HepG2 (cell line): ENCODE measurements around the gene C18orf63. TPM values are rescaled to one million over a fixed set of nuclear protein-coding genes. Genes with fewer than 3 reads are reported as not detected.
A peak's percentile ranks its signal among the peaks of the same experiment; 100 is the strongest.

Experiments used
- BHLHE40 ChIP-seq: IDR thresholded peaks from 2 replicates; pipeline ENCODE4 v1.6.1; 2011; ENCODE audit warnings: low read length, improper control_type of control experiment
- CSRNP2 ChIP-seq: sonication (generic); formaldehyde crosslinking; conservative IDR thresholded peaks from 2 replicates; pipeline ENCODE4 v1.8.0; 2022; ENCODE audit warnings: low read depth, missing genetic modification reagents
- DR1 ChIP-seq: sonication (generic); formaldehyde crosslinking; IDR thresholded peaks from 2 replicates; pipeline ENCODE4 v1.8.0; 2021; ENCODE audit warnings: mild to moderate bottlenecking, missing genetic modification reagents, inconsistent platforms
- FOXJ3 ChIP-seq: sonication (generic); formaldehyde crosslinking; IDR thresholded peaks from 2 replicates; pipeline ENCODE4 v1.4.0; 2020; ENCODE audit warnings: missing genetic modification reagents, mild to moderate bottlenecking, borderline replicate concordance
- GABPB1 ChIP-seq: IDR thresholded peaks from 2 replicates; pipeline ENCODE4 v1.6.1; 2016; ENCODE audit warnings: mild to moderate bottlenecking, missing genetic modification reagents, moderate library complexity, missing compliant biosample characterization
- HNRNPUL1 ChIP-seq: fragments of 200-400 bp; formaldehyde crosslinking; IDR thresholded peaks from 2 replicates; pipeline ENCODE4 v1.6.1; 2017; ENCODE audit warnings: low read depth, mild to moderate bottlenecking, low read length, moderate library complexity
- HOXA5 ChIP-seq: sonication (generic); formaldehyde crosslinking; IDR thresholded peaks from 2 replicates; pipeline ENCODE4 v1.4.0; 2020; ENCODE audit warnings: missing genetic modification reagents
- HOXA9 ChIP-seq: sonication (generic); formaldehyde crosslinking; IDR thresholded peaks from 2 replicates; pipeline ENCODE4 v1.8.1; 2022; ENCODE audit warnings: missing genetic modification reagents, mild to moderate bottlenecking, moderate library complexity, borderline replicate concordance
- KDM1A ChIP-seq: IDR thresholded peaks from 2 replicates; pipeline ENCODE4 v1.6.1; 2016; ENCODE audit warnings: missing compliant biosample characterization
- SNAPC5 ChIP-seq: sonication (generic); formaldehyde crosslinking; IDR thresholded peaks from 2 replicates; pipeline ENCODE4 v1.8.1; 2023; ENCODE audit warnings: mild to moderate bottlenecking, missing genetic modification reagents, borderline replicate concordance
- SOX5 ChIP-seq: IDR thresholded peaks from 2 replicates; pipeline ENCODE4 v1.6.1; 2016; ENCODE audit warnings: borderline replicate concordance
- THAP7 ChIP-seq: sonication (generic); formaldehyde crosslinking; IDR thresholded peaks from 2 replicates; pipeline ENCODE4 v1.8.1; 2023; ENCODE audit warnings: mild to moderate bottlenecking, missing genetic modification reagents
- TRAFD1 ChIP-seq: sonication (generic); formaldehyde crosslinking; IDR thresholded peaks from 2 replicates; pipeline ENCODE4 v1.5.1; 2020; ENCODE audit warnings: missing genetic modification reagents, mild to moderate bottlenecking, borderline replicate concordance
- ZFP90 ChIP-seq: sonication (generic); formaldehyde crosslinking; IDR thresholded peaks from 2 replicates; pipeline ENCODE4 v1.8.0; 2022; ENCODE audit warnings: missing genetic modification reagents, mild to moderate bottlenecking, inconsistent platforms, borderline replicate concordance
- ZNF446 ChIP-seq: sonication (generic); formaldehyde crosslinking; IDR thresholded peaks from 2 replicates; pipeline ENCODE4 v1.5.0; 2020; ENCODE audit warnings: mild to moderate bottlenecking, missing genetic modification reagents
- ZNF451 ChIP-seq: sonication (generic); formaldehyde crosslinking; IDR thresholded peaks from 2 replicates; pipeline ENCODE4 v1.5.0; 2020; ENCODE audit warnings: mild to moderate bottlenecking, missing genetic modification reagents
- ZNF468 ChIP-seq: sonication (generic); formaldehyde crosslinking; IDR thresholded peaks from 2 replicates; pipeline ENCODE4 v1.8.0; 2022; ENCODE audit warnings: mild to moderate bottlenecking, moderate library complexity, missing genetic modification reagents
- ZNF556 ChIP-seq: sonication (generic); formaldehyde crosslinking; IDR thresholded peaks from 2 replicates; pipeline ENCODE4 v1.4.0; 2020; ENCODE audit warnings: mild to moderate bottlenecking, missing genetic modification reagents, borderline replicate concordance
- ZNF607 ChIP-seq: sonication (generic); formaldehyde crosslinking; IDR thresholded peaks from 2 replicates; pipeline ENCODE4 v1.5.1; 2020; ENCODE audit warnings: missing genetic modification reagents, mild to moderate bottlenecking, borderline replicate concordance
- ZNF7 ChIP-seq: IDR thresholded peaks from 2 replicates; pipeline ENCODE4 v1.6.1; 2016; ENCODE audit warnings: missing biosample characterization, missing genetic modification reagents
- ZNF747 ChIP-seq: sonication (generic); formaldehyde crosslinking; IDR thresholded peaks from 2 replicates; pipeline ENCODE4 v1.8.1; 2023; ENCODE audit warnings: missing genetic modification reagents, mild to moderate bottlenecking, borderline replicate concordance
- polyA plus RNA-seq, 8 experiments: library from polyadenylated mRNA; depleted of rRNA in 3 of 8; stranded (reverse) in 7 of 8; unstranded in 1 of 8; fragments of >200 nt; fragmentation: Illumina TruSeq in 4 of 8; extraction: Trizol in 4 of 8; gene quantifications; 2 replicates each; pipeline versions ENCODE4 v1.2.1 to v1.2.3, GENCODE V29; 2011 to 2016; ENCODE audit warnings: low read depth in 4 of 8, missing spikeins in 1 of 8, mixed read lengths in 1 of 8; ENCODE audit not compliant: insufficient read depth in 1 of 8
- total RNA-seq, 5 experiments: library from RNA; depleted of rRNA; stranded (reverse); fragments of >200 nt; fragmentation: Illumina TruSeq; extraction: Trizol; gene quantifications; 2 replicates each; pipeline ENCODE4 v1.2.3, GENCODE V29; 2016; ENCODE audit warnings: low read depth in 1 of 5
- TF ChIP-seq, protein P1 (sequence below): IDR thresholded peaks from 2 replicates; pipeline ENCODE4 v1.4.0; 2020; ENCODE audit warnings: mild to moderate bottlenecking, missing genetic modification reagents

The C18orf63 gene
- total and polyA plus RNA-seq, 2 of the 13 experiments (the other 11 are each of a cell fraction or from before 2014, with no cell fraction given) = 0.01 TPM; not detected in 1

DNA sequence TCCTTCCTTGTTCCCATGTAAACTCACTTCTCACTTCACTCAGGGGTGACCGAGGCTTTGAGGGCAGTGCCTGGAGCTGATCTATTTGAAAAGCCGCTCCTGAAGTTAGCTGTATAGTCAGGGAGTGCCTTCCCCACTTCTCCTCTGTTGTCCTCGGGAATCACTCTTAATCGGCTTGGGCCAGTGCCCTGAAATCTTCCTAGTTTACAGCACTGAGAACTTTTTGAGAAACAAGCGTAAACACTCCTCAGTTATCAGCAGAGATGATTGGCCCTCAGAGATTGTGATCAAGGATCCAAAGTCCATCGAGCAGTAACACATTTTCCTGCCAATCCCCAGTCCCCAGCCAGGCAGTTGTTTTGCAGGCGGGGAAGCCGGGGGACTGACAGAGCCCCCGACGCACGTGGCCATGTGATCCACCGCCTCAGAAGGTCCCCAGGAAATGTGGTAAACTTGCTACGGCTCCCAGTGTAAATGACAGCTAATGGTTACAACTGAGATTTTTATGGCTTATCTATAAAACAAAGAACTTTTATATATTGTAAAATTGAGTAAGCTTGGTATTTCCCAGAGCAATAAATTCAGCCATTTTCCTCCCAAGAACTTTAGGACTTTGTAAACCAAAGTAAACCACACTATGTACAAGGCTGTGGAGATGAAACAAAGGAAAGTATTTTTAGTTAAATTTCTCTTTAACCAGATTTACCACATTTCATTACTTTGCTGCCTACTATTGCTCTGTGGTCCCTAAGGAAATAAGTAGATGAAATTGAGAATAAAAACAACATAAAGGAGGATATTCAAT is 53.5 kb downstream of the C18orf63 start (continued):
- TF ChIP-seq HOXA9 (CRISPR knock-in tag) = no peak
- TF ChIP-seq, protein P1, sequence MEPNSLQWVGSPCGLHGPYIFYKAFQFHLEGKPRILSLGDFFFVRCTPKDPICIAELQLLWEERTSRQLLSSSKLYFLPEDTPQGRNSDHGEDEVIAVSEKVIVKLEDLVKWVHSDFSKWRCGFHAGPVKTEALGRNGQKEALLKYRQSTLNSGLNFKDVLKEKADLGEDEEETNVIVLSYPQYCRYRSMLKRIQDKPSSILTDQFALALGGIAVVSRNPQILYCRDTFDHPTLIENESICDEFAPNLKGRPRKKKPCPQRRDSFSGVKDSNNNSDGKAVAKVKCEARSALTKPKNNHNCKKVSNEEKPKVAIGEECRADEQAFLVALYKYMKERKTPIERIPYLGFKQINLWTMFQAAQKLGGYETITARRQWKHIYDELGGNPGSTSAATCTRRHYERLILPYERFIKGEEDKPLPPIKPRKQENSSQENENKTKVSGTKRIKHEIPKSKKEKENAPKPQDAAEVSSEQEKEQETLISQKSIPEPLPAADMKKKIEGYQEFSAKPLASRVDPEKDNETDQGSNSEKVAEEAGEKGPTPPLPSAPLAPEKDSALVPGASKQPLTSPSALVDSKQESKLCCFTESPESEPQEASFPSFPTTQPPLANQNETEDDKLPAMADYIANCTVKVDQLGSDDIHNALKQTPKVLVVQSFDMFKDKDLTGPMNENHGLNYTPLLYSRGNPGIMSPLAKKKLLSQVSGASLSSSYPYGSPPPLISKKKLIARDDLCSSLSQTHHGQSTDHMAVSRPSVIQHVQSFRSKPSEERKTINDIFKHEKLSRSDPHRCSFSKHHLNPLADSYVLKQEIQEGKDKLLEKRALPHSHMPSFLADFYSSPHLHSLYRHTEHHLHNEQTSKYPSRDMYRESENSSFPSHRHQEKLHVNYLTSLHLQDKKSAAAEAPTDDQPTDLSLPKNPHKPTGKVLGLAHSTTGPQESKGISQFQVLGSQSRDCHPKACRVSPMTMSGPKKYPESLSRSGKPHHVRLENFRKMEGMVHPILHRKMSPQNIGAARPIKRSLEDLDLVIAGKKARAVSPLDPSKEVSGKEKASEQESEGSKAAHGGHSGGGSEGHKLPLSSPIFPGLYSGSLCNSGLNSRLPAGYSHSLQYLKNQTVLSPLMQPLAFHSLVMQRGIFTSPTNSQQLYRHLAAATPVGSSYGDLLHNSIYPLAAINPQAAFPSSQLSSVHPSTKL (CRISPR knock-in tag) = peak; percentile 63
- no peak for TF ChIP-seq HNRNPUL1
- TF ChIP-seq GABPB1 (CRISPR knock-in tag) = peak; percentile 36; the same call in 1 of the 2 replicates
- no peak for TF ChIP-seq ZNF446 (CRISPR knock-in tag)
- TF ChIP-seq TRAFD1 (CRISPR knock-in tag) = no peak
- TF ChIP-seq BHLHE40 = peak; percentile 75
- TF ChIP-seq DR1 (CRISPR knock-in tag) = no peak
- TF ChIP-seq ZFP90 (CRISPR knock-in tag) = 0 out of 2 replicates have a peak, but pooled peaks have one; percentile 25
- no peak for TF ChIP-seq ZNF747 (CRISPR knock-in tag)
- TF ChIP-seq THAP7 (CRISPR knock-in tag) = no peak
- TF ChIP-seq SNAPC5 (CRISPR knock-in tag) = no peak
- no peak for TF ChIP-seq KDM1A (CRISPR knock-in tag)
- no peak for TF ChIP-seq ZNF468
- TF ChIP-seq SOX5 (CRISPR knock-in tag) = no peak
- no peak for TF ChIP-seq CSRNP2 (CRISPR knock-in tag)
- no peak for TF ChIP-seq ZNF451 (CRISPR knock-in tag)
- no peak for TF ChIP-seq ZNF607 (CRISPR knock-in tag)
- peak; percentile 64; the same call in 1 of the 2 replicates for TF ChIP-seq HOXA5 (CRISPR knock-in tag)
- TF ChIP-seq ZNF556 (CRISPR knock-in tag) = 0 out of 2 replicates have a peak, but pooled peaks have one; percentile 25
- peak; percentile 58; the same call in 1 of the 2 replicates for TF ChIP-seq FOXJ3
- TF ChIP-seq ZNF7 (CRISPR knock-in tag) = no peak
